WTC11 (cell line): ENCODE data around the gene PEAK3. TPM values are rescaled to one million over a fixed set of nuclear protein-coding genes. Genes with fewer than 3 reads are reported as not detected.

Source experiments
- ATAC-seq: fragments of 200-7000 bp; cut with Tn5 transposase; 2 replicates; pipeline ENCODE4 v1.10.0; 2021; ENCODE audit warnings: mild to moderate bottlenecking, moderate library complexity
- CTCF ChIA-PET: fragments of 300-600 bp; sonication (Branson Sonifier 250); formaldehyde crosslinking; loops from one replicate; lab custom pipeline; 2021; ENCODE audit warnings: antibody characterized with exemption; lab: Charles Lee
- POLR2A ChIA-PET: fragments of 350-600 bp; sonication (Branson Sonifier 250); formaldehyde crosslinking; loops from one replicate; lab custom pipeline; 2021; ENCODE audit warnings: antibody characterized with exemption; lab: Charles Lee
- DNase-seq: peaks from one replicate; pipeline ENCODE4 v3.0.0; 2021; ENCODE audit warnings: low spot score
- H3K27ac Mint-ChIP-seq: 2 replicates; pipeline ENCODE4 v1.8.0; 2021; ENCODE audit warnings: mixed read lengths
- H3K27me3 Mint-ChIP-seq: 2 replicates; pipeline ENCODE4 v1.8.0; 2021; ENCODE audit warnings: low read depth, mild to moderate bottlenecking, moderate library complexity, mixed read lengths
- H3K36me3 Mint-ChIP-seq: 2 replicates; pipeline ENCODE4 v1.8.0; 2021; ENCODE audit warnings: mixed read lengths
- H3K4me1 Mint-ChIP-seq: 2 replicates; pipeline ENCODE4 v1.8.0; 2022; ENCODE audit warnings: mixed read lengths
- H3K4me3 Mint-ChIP-seq: 2 replicates; pipeline ENCODE4 v1.8.0; 2021; ENCODE audit warnings: mild to moderate bottlenecking, moderate library complexity, mixed read lengths
- H3K9me3 Mint-ChIP-seq: 2 replicates; pipeline ENCODE4 v1.8.0; 2021; ENCODE audit warnings: mixed read lengths
- ELF4 ChIP-seq: sonication (generic); formaldehyde crosslinking; IDR thresholded peaks from 2 replicates; pipeline ENCODE4 v1.8.1; 2022; ENCODE audit warnings: low read depth, mild to moderate bottlenecking, moderate library complexity, missing genetic modification reagents
- ETV6 ChIP-seq: sonication (generic); formaldehyde crosslinking; IDR thresholded peaks from 2 replicates; pipeline ENCODE4 v1.8.1; 2022; ENCODE audit warnings: mild to moderate bottlenecking, missing genetic modification reagents
- FOXK1 ChIP-seq: sonication (generic); formaldehyde crosslinking; IDR thresholded peaks from 2 replicates; pipeline ENCODE4 v1.8.0; 2022; ENCODE audit warnings: mild to moderate bottlenecking, moderate library complexity, missing genetic modification reagents
- FOXP1 ChIP-seq: sonication (generic); formaldehyde crosslinking; IDR thresholded peaks from 2 replicates; pipeline ENCODE4 v1.8.0; 2022; ENCODE audit warnings: missing genetic modification reagents, mild to moderate bottlenecking, moderate library complexity, borderline replicate concordance
- JAZF1 ChIP-seq: fragments of 250-450 bp; sonication (Bioruptor Pico); IDR thresholded peaks from 2 replicates; pipeline ENCODE4 v1.9.0; 2021; ENCODE audit warnings: moderate library complexity, mild to moderate bottlenecking, inconsistent platforms
- MYBL2 ChIP-seq: sonication (generic); formaldehyde crosslinking; IDR thresholded peaks from 2 replicates; pipeline ENCODE4 v1.8.1; 2023; ENCODE audit warnings: mild to moderate bottlenecking, moderate library complexity, missing genetic modification reagents
- NR2C2 ChIP-seq: sonication (generic); formaldehyde crosslinking; IDR thresholded peaks from 2 replicates; pipeline ENCODE4 v1.8.0; 2022; ENCODE audit warnings: mild to moderate bottlenecking, missing genetic modification reagents
- NR3C1 ChIP-seq: sonication (generic); formaldehyde crosslinking; conservative IDR thresholded peaks from 2 replicates; pipeline ENCODE4 v1.8.1; 2023; ENCODE audit warnings: low read depth, mild to moderate bottlenecking, missing genetic modification reagents
- OVOL2 ChIP-seq: fragments of 250-450 bp; sonication (Bioruptor Pico); IDR thresholded peaks from 2 replicates; pipeline ENCODE4 v1.9.0; 2021; ENCODE audit warnings: mild to moderate bottlenecking, borderline replicate concordance
- PRDM15 ChIP-seq: sonication (generic); formaldehyde crosslinking; IDR thresholded peaks from 2 replicates; pipeline ENCODE4 v1.8.0; 2022; ENCODE audit warnings: missing genetic modification reagents
- TEAD1 ChIP-seq: sonication (generic); formaldehyde crosslinking; IDR thresholded peaks from 2 replicates; pipeline ENCODE4 v1.8.0; 2022; ENCODE audit warnings: mild to moderate bottlenecking, missing genetic modification reagents
- TEAD4 ChIP-seq: sonication (generic); formaldehyde crosslinking; IDR thresholded peaks from 2 replicates; pipeline ENCODE4 v1.8.0; 2022; ENCODE audit warnings: mild to moderate bottlenecking, missing genetic modification reagents
- USF2 ChIP-seq: sonication (generic); formaldehyde crosslinking; IDR thresholded peaks from 2 replicates; pipeline ENCODE4 v1.8.1; 2023; ENCODE audit warnings: mild to moderate bottlenecking, missing genetic modification reagents, moderate library complexity
- ZBTB21 ChIP-seq: sonication (generic); formaldehyde crosslinking; IDR thresholded peaks from 2 replicates; pipeline ENCODE4 v1.8.1; 2023; ENCODE audit warnings: mild to moderate bottlenecking, missing genetic modification reagents, borderline replicate concordance
- ZNF138 ChIP-seq: sonication (generic); formaldehyde crosslinking; conservative IDR thresholded peaks from 2 replicates; pipeline ENCODE4 v1.8.1; 2022; ENCODE audit warnings: mild to moderate bottlenecking, moderate library complexity, missing genetic modification reagents
- ZNF263 ChIP-seq: sonication (generic); formaldehyde crosslinking; IDR thresholded peaks from 2 replicates; pipeline ENCODE4 v1.8.1; 2022; ENCODE audit warnings: low read depth, mild to moderate bottlenecking, moderate library complexity, missing genetic modification reagents
- ZNF317 ChIP-seq: sonication (generic); formaldehyde crosslinking; IDR thresholded peaks from 2 replicates; pipeline ENCODE4 v1.8.1; 2023; ENCODE audit warnings: low read depth, mild to moderate bottlenecking, moderate library complexity, missing genetic modification reagents, borderline replicate concordance
- ZNF423 ChIP-seq: fragments of 250-450 bp; sonication (Bioruptor Pico); IDR thresholded peaks from 2 replicates; pipeline ENCODE4 v2.1.2; 2022; ENCODE audit warnings: mild to moderate bottlenecking, moderate library complexity
- ZNF512 ChIP-seq: sonication (generic); formaldehyde crosslinking; IDR thresholded peaks from 2 replicates; pipeline ENCODE4 v1.8.1; 2022; ENCODE audit warnings: missing genetic modification reagents, borderline replicate concordance
- total RNA-seq: library from RNA; stranded (reverse); gene quantifications from 3 replicates; pipeline ENCODE4 v1.2.3, GENCODE V29; 2021
- TF ChIP-seq, protein P1 (sequence below): fragments of 250-450 bp; sonication (Bioruptor Pico); conservative IDR thresholded peaks from 2 replicates; pipeline ENCODE4 v1.9.0; 2021; ENCODE audit warnings: mild to moderate bottlenecking
- TF ChIP-seq, protein P2 (sequence below): fragments of 250-450 bp; sonication (Bioruptor Pico); IDR thresholded peaks from 2 replicates; pipeline ENCODE4 v1.9.0; 2021; ENCODE audit warnings: moderate library complexity, mild to moderate bottlenecking, inconsistent platforms, borderline replicate concordance
- TF ChIP-seq, protein P3 (sequence below): sonication (generic); formaldehyde crosslinking; IDR thresholded peaks from 2 replicates; pipeline ENCODE4 v1.8.0; 2022; ENCODE audit warnings: mild to moderate bottlenecking, missing genetic modification reagents
- TF ChIP-seq, protein P4 (sequence below): sonication (generic); formaldehyde crosslinking; IDR thresholded peaks from 2 replicates; pipeline ENCODE4 v1.8.0; 2022; ENCODE audit warnings: mild to moderate bottlenecking, missing genetic modification reagents
- TF ChIP-seq, protein P5 (sequence below): sonication (generic); formaldehyde crosslinking; IDR thresholded peaks from 2 replicates; pipeline ENCODE4 v1.8.1; 2022; ENCODE audit warnings: low read depth, mild to moderate bottlenecking, moderate library complexity, missing genetic modification reagents, borderline replicate concordance

Gene PEAK3
- total RNA-seq, 1 experiment from 2014 or later = not detected

- ChIA-PET CTCF (interaction anchor here (0.5 to 1.7 kb wide), 5 partner anchors 8 to 1832 kb away, joined by 3 to 8 read pairs (median 5); no protein-coding TSS in a partner anchor), POLR2A (no interaction called here)
- ATAC-seq = no peak
- DNase-seq = no peak
- H3K4me1 Mint-ChIP-seq = peaks cover 5% of the 10 kb centered on the region
- peaks cover 17% of the 10 kb centered on the region for H3K27me3 Mint-ChIP-seq
- peak within 1 kb of the TSS; percentile 53 for H3K4me3 Mint-ChIP-seq
- no peaks in the 10 kb centered on the region for H3K9me3 Mint-ChIP-seq
- H3K27ac Mint-ChIP-seq = no peak within 1 kb of the TSS
- H3K36me3 Mint-ChIP-seq = no peaks in the 10 kb centered on the region
- no peak for TF ChIP-seq TEAD4 (CRISPR knock-in tag)
- TF ChIP-seq ZNF263 = no peak
- no peak for TF ChIP-seq NR3C1 (CRISPR knock-in tag)
- 0 out of 2 replicates have a peak, but pooled peaks have one; percentile 18 for TF ChIP-seq PRDM15 (CRISPR knock-in tag)
- TF ChIP-seq, protein P1, sequence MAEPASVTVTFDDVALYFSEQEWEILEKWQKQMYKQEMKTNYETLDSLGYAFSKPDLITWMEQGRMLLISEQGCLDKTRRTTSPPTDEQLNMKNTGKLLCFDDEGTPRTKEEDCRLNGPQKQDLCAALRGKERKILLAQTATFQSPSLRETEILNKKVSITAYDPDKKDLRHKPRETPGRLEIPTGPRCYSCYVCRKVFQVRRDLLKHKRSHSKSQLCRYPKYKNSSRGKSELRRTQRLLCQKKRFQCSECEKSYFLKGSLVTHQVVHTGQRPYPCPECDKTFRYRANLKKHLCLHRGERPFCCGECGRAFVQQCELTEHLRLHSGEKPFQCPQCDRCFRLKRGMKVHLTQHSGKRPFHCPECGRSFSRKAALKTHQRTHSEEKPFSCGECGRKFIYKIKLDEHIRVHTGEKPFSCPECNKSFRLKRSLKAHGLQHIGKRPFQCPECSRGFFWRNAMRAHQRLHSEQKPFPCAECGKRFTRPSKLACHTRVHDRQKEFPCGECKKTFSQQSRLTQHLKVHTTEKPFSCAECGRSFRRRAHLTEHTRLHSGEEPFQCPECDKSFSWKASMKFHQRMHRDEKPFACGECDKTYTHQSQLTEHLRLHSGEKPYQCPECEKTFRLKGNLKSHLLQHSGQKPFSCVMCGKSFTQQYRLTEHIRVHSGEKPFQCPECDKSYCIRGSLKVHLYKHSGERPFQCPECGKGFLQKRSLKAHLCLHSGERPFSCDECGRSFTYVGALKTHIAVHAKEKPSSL (CRISPR knock-in tag) = no peak
- TF ChIP-seq ELF4 (CRISPR knock-in tag) = no peak
- TF ChIP-seq MYBL2 = peak; percentile 36; the same call in 1 of the 2 replicates
- no peak for TF ChIP-seq ZNF423 (CRISPR knock-in tag)
- TF ChIP-seq, protein P2, sequence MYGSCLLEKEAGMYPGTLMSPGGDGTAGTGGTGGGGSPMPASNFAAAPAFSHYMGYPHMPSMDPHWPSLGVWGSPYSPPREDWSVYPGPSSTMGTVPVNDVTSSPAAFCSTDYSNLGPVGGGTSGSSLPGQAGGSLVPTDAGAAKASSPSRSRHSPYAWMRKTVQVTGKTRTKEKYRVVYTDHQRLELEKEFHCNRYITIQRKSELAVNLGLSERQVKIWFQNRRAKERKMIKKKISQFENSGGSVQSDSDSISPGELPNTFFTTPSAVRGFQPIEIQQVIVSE (CRISPR knock-in tag) = no peak
- TF ChIP-seq TEAD1 = peak; percentile 90; the same call in 1 of the 2 replicates
- TF ChIP-seq, protein P3, sequence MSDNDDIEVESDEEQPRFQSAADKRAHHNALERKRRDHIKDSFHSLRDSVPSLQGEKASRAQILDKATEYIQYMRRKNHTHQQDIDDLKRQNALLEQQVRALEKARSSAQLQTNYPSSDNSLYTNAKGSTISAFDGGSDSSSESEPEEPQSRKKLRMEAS = peak; percentile 91
- TF ChIP-seq OVOL2 (CRISPR knock-in tag) = no peak
- TF ChIP-seq JAZF1 (CRISPR knock-in tag) = no peak
- TF ChIP-seq NR2C2 (CRISPR knock-in tag) = no peak
- TF ChIP-seq, protein P4, sequence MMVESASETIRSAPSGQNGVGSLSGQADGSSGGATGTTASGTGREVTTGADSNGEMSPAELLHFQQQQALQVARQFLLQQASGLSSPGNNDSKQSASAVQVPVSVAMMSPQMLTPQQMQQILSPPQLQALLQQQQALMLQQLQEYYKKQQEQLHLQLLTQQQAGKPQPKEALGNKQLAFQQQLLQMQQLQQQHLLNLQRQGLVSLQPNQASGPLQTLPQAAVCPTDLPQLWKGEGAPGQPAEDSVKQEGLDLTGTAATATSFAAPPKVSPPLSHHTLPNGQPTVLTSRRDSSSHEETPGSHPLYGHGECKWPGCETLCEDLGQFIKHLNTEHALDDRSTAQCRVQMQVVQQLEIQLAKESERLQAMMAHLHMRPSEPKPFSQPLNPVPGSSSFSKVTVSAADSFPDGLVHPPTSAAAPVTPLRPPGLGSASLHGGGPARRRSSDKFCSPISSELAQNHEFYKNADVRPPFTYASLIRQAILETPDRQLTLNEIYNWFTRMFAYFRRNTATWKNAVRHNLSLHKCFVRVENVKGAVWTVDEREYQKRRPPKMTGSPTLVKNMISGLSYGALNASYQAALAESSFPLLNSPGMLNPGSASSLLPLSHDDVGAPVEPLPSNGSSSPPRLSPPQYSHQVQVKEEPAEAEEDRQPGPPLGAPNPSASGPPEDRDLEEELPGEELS (CRISPR knock-in tag) = peak; percentile 82; the same call in 1 of the 2 replicates
- 0 out of 2 replicates have a peak, but pooled peaks have one; percentile 26 for TF ChIP-seq ZBTB21 (CRISPR knock-in tag)
- TF ChIP-seq FOXK1 (CRISPR knock-in tag) = no peak; the same call in 1 of the 2 replicates
- peak; percentile 72 for TF ChIP-seq USF2
- no peak for TF ChIP-seq ZNF512
- peak; percentile 85 for TF ChIP-seq FOXP1 (CRISPR knock-in tag)
- TF ChIP-seq ETV6 = peak; percentile 74
- TF ChIP-seq ZNF138 (CRISPR knock-in tag) = no peak
- no peak for TF ChIP-seq ZNF317 (CRISPR knock-in tag)
- TF ChIP-seq, protein P5, sequence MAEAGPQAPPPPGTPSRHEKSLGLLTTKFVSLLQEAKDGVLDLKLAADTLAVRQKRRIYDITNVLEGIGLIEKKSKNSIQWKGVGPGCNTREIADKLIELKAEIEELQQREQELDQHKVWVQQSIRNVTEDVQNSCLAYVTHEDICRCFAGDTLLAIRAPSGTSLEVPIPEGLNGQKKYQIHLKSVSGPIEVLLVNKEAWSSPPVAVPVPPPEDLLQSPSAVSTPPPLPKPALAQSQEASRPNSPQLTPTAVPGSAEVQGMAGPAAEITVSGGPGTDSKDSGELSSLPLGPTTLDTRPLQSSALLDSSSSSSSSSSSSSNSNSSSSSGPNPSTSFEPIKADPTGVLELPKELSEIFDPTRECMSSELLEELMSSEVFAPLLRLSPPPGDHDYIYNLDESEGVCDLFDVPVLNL (CRISPR knock-in tag) = no peak
These were observed 26.2 kb upstream of the PEAK3 start, which contains the start of gene LINGO3 for GRCh38 chr19:2308114-2308556. Gene LINGO3 (minus strand): TSS chr19:2308154. CDS start chr19:2291776, 16,378 bp downstream.
